Neuronal stem cell (in vitro differentiated cells): ENCODE results near the gene TUBB6.

Source experiments
- DNase-seq: peaks from one replicate; pipeline ENCODE4 v3.0.0-alpha.2; 2013; ENCODE audit warnings: low spot score
- H2AFZ ChIP-seq: one replicate; pipeline ENCODE4 v1.6.1; 2013; ENCODE audit warnings: mild to moderate bottlenecking, low read length, inconsistent platforms
- H2AK5ac ChIP-seq: 2 replicates; pipeline ENCODE4 v1.6.1; 2013; ENCODE audit warnings: low read depth, mild to moderate bottlenecking, inconsistent platforms, low read length, moderate library complexity, mixed read lengths
- H2BK120ac ChIP-seq: 2 replicates; pipeline ENCODE4 v1.6.1; 2013; ENCODE audit warnings: low read depth, mild to moderate bottlenecking, inconsistent platforms, low read length, moderate library complexity, mixed read lengths
- H2BK12ac ChIP-seq: one replicate; pipeline ENCODE4 v1.6.1; 2013; ENCODE audit warnings: low read length, inconsistent platforms
- H2BK15ac ChIP-seq: 2 replicates; pipeline ENCODE4 v1.6.1; 2013; ENCODE audit warnings: mild to moderate bottlenecking, low read length, inconsistent platforms, mixed read lengths
- H2BK5ac ChIP-seq: one replicate; pipeline ENCODE4 v1.6.1; 2013; ENCODE audit warnings: inconsistent platforms, mild to moderate bottlenecking, low read length, moderate library complexity
- H3K14ac ChIP-seq: one replicate; pipeline ENCODE4 v1.6.1; 2013; ENCODE audit warnings: low read length, inconsistent platforms
- H3K18ac ChIP-seq: 2 replicates; pipeline ENCODE4 v1.6.1; 2013; ENCODE audit warnings: low read length, inconsistent platforms
- H3K23ac ChIP-seq: 2 replicates; pipeline ENCODE4 v1.6.1; 2013; ENCODE audit warnings: low read depth, mild to moderate bottlenecking, mixed read lengths, low read length, inconsistent platforms; ENCODE audit not compliant: poor library complexity
- H3K27ac ChIP-seq: replicated peaks from 3 replicates; pipeline ENCODE4 v1.5.1; 2013; ENCODE audit warnings: low read length, inconsistent platforms
- H3K27me3 ChIP-seq, 3 experiments: 2 replicates each; pipeline ENCODE4 v1.6.1; 2013; ENCODE audit warnings: low read length in 3 of 3, mild to moderate bottlenecking in 2 of 3, inconsistent platforms in 1 of 3, low read depth in 1 of 3, mixed read lengths in 1 of 3, moderate library complexity in 1 of 3; ENCODE audit not compliant: control insufficient read depth in 3 of 3, insufficient read depth in 3 of 3
- H3K36me3 ChIP-seq, 2 donors: replicated peaks in 1 of 2; 2 replicates each; pipeline ENCODE4 v1.6.1; 2013; ENCODE audit warnings: low read length in 2 of 2; ENCODE audit not compliant: control insufficient read depth in 2 of 2, insufficient read depth in 2 of 2
- H3K4ac ChIP-seq: 2 replicates; pipeline ENCODE4 v1.6.1; 2013; ENCODE audit warnings: inconsistent platforms, mild to moderate bottlenecking, low read length, moderate library complexity
- H3K4me1 ChIP-seq, 2 donors: 1 replicate in 1 of 2; 2 replicates in 1 of 2; pipeline ENCODE4 v1.6.1; 2013; ENCODE audit warnings: low read length in 2 of 2, low read depth in 1 of 2; ENCODE audit not compliant: control insufficient read depth in 2 of 2, insufficient read depth in 1 of 2
- H3K4me2 ChIP-seq: one replicate; pipeline ENCODE4 v1.6.1; 2013; ENCODE audit warnings: mild to moderate bottlenecking, low read length, inconsistent platforms; ENCODE audit not compliant: insufficient read depth, poor library complexity, severe bottlenecking
- H3K4me3 ChIP-seq, 2 donors: 2 replicates each; pipeline ENCODE4 v1.5.1; 2013; ENCODE audit warnings: low read length in 2 of 2, mild to moderate bottlenecking in 2 of 2, inconsistent platforms in 1 of 2, moderate library complexity in 1 of 2
- H3K79me1 ChIP-seq: one replicate; pipeline ENCODE4 v1.6.1; 2013; ENCODE audit warnings: low read depth, mild to moderate bottlenecking, inconsistent platforms, low read length, moderate library complexity
- H3K9ac ChIP-seq: one replicate; pipeline ENCODE4 v1.6.1; 2013; ENCODE audit warnings: mild to moderate bottlenecking, low read depth, low read length, inconsistent platforms; ENCODE audit not compliant: poor library complexity
- H3K9me3 ChIP-seq, 2 donors: replicated peaks in 1 of 2; 2 replicates each; pipeline versions ENCODE3 to v1.6.1; 2013; ENCODE audit warnings: low read length in 2 of 2, mild to moderate bottlenecking in 2 of 2, inconsistent platforms in 1 of 2, low read depth in 1 of 2, mixed read lengths in 1 of 2, moderate library complexity in 1 of 2; ENCODE audit not compliant: control insufficient read depth in 2 of 2, insufficient read depth in 1 of 2
- H4K8ac ChIP-seq: one replicate; pipeline ENCODE4 v1.6.1; 2013; ENCODE audit warnings: low read depth, mild to moderate bottlenecking, inconsistent platforms, low read length, moderate library complexity
- H4K91ac ChIP-seq: one replicate; pipeline ENCODE4 v1.6.1; 2013; ENCODE audit warnings: low read length, low read depth, mild to moderate bottlenecking, inconsistent platforms; ENCODE audit not compliant: poor library complexity
- WGBS, 2 donors: extraction: QIAGEN DNeasy Blood & Tissue Kit; methylation state at CpG; one replicate each; pipeline ENCODE4 v1.1.7; 2013; ENCODE audit warnings: missing lambda C conversion rate in 2 of 2, mixed read lengths in 1 of 2; ENCODE audit not compliant: insufficient read length in 2 of 2, insufficient replicate concordance in 1 of 2; ENCODE audit errors: extremely low coverage in 2 of 2; 5-methylcytosine and 5-hydroxymethylcytosine counted together

TUBB6 gene

GRCh38 chr18:12366784-12367183 lies 58.7 kb downstream of the TUBB6 start:
- H2BK12ac ChIP-seq: no peak overlapping the region
- H3K18ac ChIP-seq: no peak overlapping the region
- no CpG with 5 or more reads among the region's 5 CpGs for WGBS, 2 donors
- H3K4me1 ChIP-seq: peaks cover 0 to 1% of the 10 kb centered on the region in 2 donors
- H3K23ac ChIP-seq: no peak overlapping the region
- no peaks in the 10 kb centered on the region for H3K9me3 ChIP-seq
- H4K91ac ChIP-seq: no peak overlapping the region
- peaks cover 10 to 82% of the 10 kb centered on the region in 2 donors for H3K36me3 ChIP-seq
- H3K4me2 ChIP-seq: no peak overlapping the region
- no peak for DNase-seq
- H2BK120ac ChIP-seq: no peak overlapping the region
- no peak overlapping the region for H3K14ac ChIP-seq
- H3K79me1 ChIP-seq: peaks cover 2% of the 10 kb centered on the region
- no peak overlapping the region for H2BK5ac ChIP-seq
- no peak overlapping the region for H2AK5ac ChIP-seq
- H3K4ac ChIP-seq: no peak overlapping the region
- H3K27me3 ChIP-seq: no peaks in the 10 kb centered on the region
- H3K4me3 ChIP-seq: no peak overlapping the region
- no peak overlapping the region for H2BK15ac ChIP-seq
- no peak overlapping the region for H4K8ac ChIP-seq
- no peak overlapping the region for H3K9ac ChIP-seq
- H2AFZ ChIP-seq: no peak overlapping the region
- no peak overlapping the region for H3K27ac ChIP-seq

GRCh38 chr18:12369211-12369610 lies 61.2 kb downstream of the TUBB6 start:
- Histone ChIP-seq H3K9me3 (peaks cover 0 to under 1% of the 10 kb centered on the region in 2 donors), H3K27me3 (no peaks in the 10 kb centered on the region), H3K4me2 (no peak overlapping the region), H3K36me3 (peaks cover 7 to 70% of the 10 kb centered on the region in 2 donors), H2BK120ac (no peak overlapping the region), H4K8ac (no peak overlapping the region), H3K4me1 (peaks cover 0 to 1% of the 10 kb centered on the region in 2 donors), H3K27ac (no peak overlapping the region), H3K4ac (no peak overlapping the region), H3K23ac (no peak overlapping the region), H2AFZ (no peak overlapping the region), H2BK5ac (no peak overlapping the region), H3K79me1 (peaks cover 2% of the 10 kb centered on the region), H4K91ac (no peak overlapping the region), H2BK12ac (no peak overlapping the region), H3K18ac (no peak overlapping the region), H3K9ac (no peak overlapping the region), H3K4me3 (no peak overlapping the region), H2BK15ac (no peak overlapping the region), H3K14ac (no peak overlapping the region), H2AK5ac (no peak overlapping the region)
- DNase-seq: no peak
- WGBS, 2 donors: no CpG with 5 or more reads among the region's 7 CpGs

- Histone ChIP-seq H3K14ac (no peak overlapping the region), H2AFZ (no peak overlapping the region), H3K36me3 (peaks cover 4 to 53% of the 10 kb centered on the region in 2 donors), H3K4me3 (no peak overlapping the region), H2BK12ac (no peak overlapping the region), H3K27me3 (no peaks in the 10 kb centered on the region), H4K91ac (no peak overlapping the region), H3K9me3 (peaks cover 0 to 5% of the 10 kb centered on the region in 2 donors), H2BK15ac (no peak overlapping the region), H3K4me1 (peaks cover 2 to 5% of the 10 kb centered on the region in 2 donors), H3K4me2 (no peak overlapping the region), H2BK120ac (no peak overlapping the region), H4K8ac (no peak overlapping the region), H2AK5ac (no peak overlapping the region), H3K79me1 (peaks cover 4% of the 10 kb centered on the region), H3K4ac (no peak overlapping the region), H3K9ac (no peak overlapping the region), H3K27ac (no peak overlapping the region), H3K18ac (no peak overlapping the region), H2BK5ac (no peak overlapping the region), H3K23ac (no peak overlapping the region)
- WGBS, 2 donors: no CpG with 5 or more reads among the region's 2 CpGs
- no peak for DNase-seq
These were observed 63.5 kb downstream of the TUBB6 start for GRCh38 chr18:12371590-12371989.

GRCh38 chr18:12372406-12372805 lies 64.4 kb downstream of the TUBB6 start:
- H3K79me1 ChIP-seq: peaks cover 4% of the 10 kb centered on the region
- peaks cover 0 to 5% of the 10 kb centered on the region in 2 donors for H3K9me3 ChIP-seq
- no peak overlapping the region for H3K14ac ChIP-seq
- H2BK15ac ChIP-seq: no peak overlapping the region
- H3K18ac ChIP-seq: no peak overlapping the region
- peaks cover 4 to 45% of the 10 kb centered on the region in 2 donors for H3K36me3 ChIP-seq
- no peaks in the 10 kb centered on the region for H3K27me3 ChIP-seq
- no peak overlapping the region for H2BK5ac ChIP-seq
- WGBS, 2 donors: no CpG with 5 or more reads among the region's 3 CpGs
- H2BK12ac ChIP-seq: no peak overlapping the region
- no peak overlapping the region for H3K4me3 ChIP-seq
- H2AK5ac ChIP-seq: no peak overlapping the region
- H3K4me2 ChIP-seq: no peak overlapping the region
- peaks cover 2 to 5% of the 10 kb centered on the region in 2 donors for H3K4me1 ChIP-seq
- no peak overlapping the region for H2AFZ ChIP-seq
- no peak overlapping the region for H4K8ac ChIP-seq
- no peak overlapping the region for H3K4ac ChIP-seq
- H2BK120ac ChIP-seq: no peak overlapping the region
- H3K9ac ChIP-seq: no peak overlapping the region
- no peak for DNase-seq
- H4K91ac ChIP-seq: no peak overlapping the region
- H3K27ac ChIP-seq: no peak overlapping the region
- no peak overlapping the region for H3K23ac ChIP-seq
